ENCODE results near the gene TMOD3.
"Not testable (repeated sequence)": the region's sequence is repeated elsewhere in the genome, so short reads cannot be mapped to it uniquely, and the experiment has no call there.

The TMOD3 gene

DNA sequence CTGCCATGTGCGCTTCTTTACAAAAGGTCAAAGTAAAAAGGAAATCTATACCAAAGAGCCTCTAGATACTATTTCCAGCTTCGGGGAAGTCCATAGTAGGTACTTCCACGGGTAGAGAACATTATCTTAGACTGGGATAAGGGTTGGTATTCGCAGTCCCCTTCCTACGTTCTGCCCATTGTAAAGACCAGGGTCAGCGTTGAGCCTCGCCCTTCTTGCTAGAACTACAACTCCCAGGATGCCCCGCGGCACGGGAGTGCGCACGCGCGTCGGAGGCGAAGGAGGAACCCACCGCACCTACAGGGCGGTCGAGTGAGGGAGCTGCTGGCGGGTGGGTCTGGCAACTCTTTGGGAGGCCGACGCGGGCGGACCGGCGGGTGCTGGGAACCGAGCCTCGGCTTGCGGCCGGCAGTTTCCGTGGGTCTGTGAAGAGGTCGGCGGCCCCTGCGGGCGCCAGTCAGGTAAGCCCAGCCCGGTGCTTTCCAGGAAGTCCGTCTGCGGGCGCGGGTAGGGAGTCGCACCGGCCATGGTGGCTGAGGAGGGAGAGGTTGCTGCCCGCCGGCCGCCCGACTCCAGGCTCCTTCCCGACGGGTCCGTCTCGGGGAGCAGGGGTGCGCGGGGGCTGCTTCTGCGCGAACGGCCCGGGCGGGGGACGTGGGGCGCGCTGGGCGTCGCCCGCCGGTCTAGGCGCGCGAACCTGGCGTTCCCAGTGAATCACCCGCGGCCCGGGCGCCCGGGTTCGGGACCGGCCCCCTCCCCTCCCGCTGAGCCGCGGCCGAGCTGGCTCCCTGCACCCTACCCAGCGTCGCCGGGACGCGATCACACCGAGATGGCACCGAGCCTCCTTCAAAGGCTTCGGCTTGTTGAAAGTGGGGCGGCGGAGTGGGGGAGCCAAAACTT lies at the start of gene TMOD3:
TMOD3 (plus strand) TSS at position 278 of the 900 bp plus-strand sequence. CDS start 33,232 bp downstream, outside the sequence.
- DNase-seq, result peak; percentile 53

DNA sequence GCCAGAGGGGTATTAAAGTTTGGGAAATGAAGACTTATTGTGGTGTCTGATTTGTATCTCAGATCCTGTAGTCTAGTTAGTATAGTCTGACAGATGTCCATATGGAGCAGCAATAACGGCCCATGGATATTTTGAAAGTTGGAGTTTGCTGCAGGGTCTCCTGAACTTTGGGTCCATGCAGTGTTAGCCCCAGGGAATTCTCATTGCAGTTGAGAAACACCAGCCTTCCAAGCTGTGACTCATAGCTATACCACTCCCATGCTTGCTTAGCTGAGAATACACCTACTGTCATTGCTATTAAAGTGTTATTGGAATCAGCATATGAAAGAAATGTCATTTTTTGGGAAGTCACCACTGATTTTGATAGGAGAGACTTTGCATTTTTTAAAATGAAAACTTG lies 48.8 kb upstream of the TMOD3 start:
- no peak for DNase-seq

DNA sequence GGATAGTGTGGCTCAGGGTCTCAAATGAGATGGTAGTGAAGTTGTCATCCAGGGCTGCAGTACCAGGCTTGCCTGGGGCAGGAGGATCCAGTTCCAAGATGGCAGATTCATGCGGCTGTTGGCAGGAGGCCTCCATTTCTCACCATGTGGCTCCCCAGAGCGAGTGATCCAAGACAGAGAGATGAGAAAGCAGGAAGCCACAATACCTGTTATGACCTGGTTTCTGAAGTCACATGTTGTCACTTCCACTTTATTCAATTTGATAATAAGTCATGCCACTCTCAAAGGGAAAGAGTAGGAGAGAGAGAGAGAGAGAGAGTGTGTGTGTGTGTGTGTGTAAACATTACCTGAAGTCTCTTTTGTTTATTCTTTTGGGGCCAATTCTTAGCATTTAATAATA lies 47.9 kb upstream of the TMOD3 start:
- DNase-seq, result no peak

DNA sequence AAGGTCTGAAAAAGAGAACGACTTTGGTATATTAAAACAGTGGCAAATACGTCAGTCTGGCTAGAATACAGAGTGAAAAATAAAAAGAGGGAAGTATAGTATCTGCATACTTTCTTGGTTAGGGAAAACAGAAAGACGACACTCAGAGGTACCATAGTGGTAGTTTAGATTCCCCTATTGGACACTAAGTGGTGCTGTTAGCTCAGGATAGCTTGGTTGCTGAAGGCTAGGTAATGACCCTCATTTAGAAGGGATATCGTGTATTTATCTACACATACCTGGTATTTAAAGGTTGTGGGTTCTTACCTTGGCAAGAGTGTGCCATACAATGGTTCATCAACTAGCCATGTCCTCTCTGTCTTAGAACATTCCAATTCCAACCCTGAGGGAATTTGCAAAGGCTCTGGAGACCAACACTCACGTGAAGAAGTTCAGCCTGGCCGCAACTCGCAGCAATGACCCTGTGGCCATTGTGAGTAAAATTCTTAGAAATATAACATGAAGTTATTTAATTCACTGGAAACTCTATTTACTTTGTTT lies 47.0 kb upstream of the TMOD3 start:
- no peak for DNase-seq

DNA sequence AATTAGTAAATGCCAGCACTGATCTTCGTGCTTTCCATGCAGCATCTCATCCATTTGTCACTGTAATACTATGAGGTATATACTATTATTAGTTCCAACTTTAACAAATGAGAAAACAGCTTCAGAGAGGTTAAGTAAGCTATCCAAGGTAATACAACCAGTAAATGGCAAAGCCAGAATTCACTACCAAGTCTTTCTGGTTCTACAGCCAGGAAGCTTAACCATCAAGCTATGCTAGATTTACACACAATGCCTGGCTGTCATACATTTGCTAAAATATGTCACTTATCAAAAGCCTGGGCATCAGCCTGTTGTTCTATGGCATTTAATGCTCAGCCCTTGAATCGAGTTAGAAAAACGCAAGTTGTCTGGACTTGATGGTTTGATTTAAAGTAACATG lies 45.5 kb upstream of the TMOD3 start:
- DNase-seq, result no peak

DNA sequence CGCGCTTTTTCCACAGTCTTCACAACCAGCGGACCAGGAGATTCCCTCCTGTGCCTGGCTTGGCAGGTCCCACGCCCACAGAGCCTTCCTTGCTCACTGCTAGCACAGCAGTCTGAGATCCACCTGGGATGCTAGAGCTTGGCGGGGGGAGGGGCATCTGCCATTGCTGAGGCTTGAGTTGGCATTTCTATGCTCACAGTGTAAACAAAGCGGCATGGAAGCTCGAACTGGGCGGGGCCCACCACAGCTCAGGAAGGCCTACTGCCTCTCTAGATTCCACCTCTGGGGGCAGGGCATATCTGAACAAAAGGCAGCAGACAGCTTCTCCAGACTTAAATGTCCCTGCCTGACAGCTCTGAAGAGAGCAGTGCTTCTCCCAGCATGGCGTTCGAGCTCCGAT lies 42.3 kb upstream of the TMOD3 start:
- not testable (repeated sequence) for DNase-seq

DNA sequence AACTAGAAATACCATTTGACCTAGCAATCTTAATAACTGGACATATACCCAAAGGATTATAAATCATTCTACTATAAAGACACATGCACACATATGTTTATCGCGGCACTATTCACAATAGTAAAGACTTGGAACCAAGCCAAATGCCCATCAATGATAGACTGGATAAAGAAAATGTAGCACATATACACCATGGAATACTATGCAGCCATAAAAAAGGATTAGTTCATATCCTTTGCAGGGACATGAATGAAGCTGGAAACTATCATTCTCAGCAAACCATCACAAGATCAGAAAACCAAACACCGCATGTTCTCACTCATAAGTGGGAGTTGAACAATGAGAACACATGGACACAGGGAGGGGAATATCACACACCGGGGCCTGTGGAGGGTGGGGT lies 37.0 kb upstream of the TMOD3 start:
- not testable (repeated sequence) for DNase-seq

DNA sequence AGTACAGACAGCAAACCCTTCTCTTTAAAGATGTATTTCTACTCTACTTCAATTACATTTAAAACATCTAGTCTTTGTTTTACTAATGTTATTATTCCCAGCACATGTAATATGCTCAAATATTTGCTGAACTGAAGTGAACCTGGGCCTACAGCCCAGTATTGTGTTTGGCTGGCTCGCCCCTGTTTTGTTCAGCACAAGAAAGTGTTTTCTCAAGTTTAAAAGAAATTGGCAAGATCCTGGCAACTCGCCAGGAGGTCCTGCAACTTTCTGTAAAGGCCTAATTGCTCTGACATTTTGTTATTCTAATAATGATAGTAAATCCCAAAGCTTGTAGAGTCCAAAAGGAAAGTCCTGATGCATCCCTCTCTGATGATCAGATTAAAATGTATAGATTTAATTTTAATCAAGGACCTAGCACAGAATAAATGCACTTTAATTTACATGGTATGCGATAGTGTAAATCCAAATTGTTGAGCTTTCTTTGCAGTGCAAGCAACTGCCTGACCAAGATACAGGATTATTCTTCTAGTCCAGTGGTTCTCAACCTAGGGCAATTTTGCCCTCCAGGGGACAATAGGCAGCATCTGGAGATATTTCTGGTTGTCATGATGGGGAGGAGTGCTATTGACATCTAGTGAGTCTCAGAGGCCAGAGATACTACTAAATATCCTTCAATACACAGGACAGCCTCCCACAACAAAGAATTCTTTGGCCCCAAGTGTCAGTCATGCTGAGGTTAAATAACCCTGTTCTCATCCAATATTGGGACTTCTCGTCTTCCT lies 35.7 kb upstream of the TMOD3 start:
- no peak for DNase-seq

DNA sequence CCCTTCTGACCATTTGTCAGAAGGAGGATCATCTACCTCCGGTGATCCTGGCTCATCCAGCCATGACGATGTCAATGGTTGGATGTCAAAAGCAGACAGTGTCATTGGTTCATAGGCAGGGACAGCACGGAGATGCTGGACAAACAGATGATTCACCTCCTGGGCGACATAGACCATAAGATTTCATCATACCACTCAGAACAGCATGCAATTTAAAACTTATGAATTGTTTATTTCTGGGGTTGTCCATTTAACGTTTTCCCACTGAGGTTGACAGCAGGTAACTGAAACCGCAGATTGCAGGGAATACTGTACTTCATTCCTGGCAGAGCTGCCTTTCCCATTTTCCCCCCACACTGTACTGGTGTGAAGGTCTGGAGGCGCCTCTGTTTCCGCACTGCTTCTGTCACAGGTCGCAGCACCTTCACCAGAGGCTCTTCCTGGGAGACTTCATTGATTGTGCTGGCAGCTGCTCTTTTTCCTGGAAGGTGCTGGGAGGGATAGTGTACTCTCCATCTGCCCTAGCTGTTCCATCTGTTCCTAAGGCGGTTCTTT lies 32.5 kb upstream of the TMOD3 start:
- DNase-seq, result no peak

DNA sequence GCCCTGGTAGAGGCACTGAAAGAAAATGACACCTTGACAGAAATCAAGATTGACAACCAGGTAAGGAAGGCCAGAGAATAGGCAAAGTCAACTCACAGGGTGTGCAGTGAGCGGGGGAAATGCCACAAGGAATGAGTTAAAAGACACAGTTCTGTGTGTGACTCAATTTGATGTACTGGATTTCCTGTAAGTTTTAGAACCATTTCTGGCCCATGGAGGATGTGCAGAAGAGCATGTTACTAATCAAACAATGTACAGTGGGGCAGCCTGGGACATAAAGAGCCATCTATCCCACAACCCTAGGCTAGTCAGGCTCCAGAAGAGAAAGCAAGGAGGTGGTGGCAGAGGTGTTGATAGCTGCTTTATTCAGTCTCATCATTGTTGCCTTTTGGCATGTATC lies 31.2 kb upstream of the TMOD3 start:
- no peak for DNase-seq

DNA sequence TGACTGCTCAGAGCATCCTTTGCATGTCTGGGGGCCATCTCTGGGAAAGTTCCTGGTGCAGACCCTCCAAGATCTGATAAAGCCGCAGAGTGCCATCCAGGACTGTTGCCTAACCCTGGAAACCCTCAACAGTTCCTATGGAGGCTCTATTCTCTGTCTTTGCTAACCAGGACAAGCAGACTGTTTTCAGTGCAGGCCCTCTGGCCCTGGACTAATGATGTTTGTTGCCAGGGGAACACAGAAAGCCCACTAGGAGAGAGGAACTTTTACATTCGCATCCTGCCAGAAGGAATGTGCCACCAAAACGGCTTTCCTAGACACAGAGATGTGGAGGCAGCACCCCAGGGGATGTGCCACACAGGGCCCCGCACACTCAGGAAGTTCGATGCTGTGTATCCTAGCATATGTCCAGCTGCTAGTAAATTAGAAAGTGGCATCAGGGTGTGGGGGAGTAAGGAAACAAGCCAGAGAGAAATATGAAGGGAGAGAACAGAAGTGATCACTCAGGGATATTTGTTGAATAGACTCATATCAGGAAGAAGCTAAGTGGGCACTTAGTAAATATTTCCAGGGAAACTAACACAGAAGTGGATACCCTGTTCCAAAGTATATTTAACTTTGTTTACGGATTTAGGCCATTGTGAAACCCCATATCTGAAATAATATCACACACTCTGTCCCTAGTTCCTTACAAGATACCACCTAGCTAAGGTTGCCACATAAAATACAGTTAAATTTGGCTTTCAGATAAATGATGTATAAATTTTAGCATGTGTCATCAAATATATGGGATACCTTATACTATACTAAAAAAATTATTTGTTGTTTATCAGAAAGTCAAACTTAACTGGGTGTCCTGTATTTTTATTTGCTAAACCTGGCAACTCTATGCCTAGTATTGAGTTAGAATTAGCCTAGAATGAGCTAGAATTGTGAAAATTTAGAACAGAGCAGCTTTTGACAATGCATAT lies 29.9 kb upstream of the TMOD3 start:
- no peak for DNase-seq

DNA sequence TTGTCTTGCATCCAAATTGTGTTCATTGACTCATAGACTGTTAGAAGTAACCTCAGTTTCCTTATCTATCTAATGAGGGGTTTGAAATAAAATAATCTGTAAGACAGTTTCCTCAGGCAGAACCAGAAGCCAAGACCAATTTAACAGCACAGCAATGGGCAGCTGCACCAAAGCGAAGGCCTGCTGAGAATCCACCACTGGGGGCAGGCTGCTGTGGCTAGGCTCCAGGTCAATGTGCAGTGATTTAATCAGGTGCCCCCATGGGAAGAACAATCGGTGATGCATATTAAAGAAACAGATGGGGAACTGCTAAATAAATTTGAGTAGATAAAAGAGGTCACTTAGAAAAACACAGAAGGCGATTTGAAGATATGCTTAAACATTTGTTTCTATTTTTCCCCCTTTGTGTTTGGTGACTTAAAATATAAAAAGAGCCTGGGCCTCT lies 28.0 kb upstream of the TMOD3 start:
- no peak for DNase-seq

DNA sequence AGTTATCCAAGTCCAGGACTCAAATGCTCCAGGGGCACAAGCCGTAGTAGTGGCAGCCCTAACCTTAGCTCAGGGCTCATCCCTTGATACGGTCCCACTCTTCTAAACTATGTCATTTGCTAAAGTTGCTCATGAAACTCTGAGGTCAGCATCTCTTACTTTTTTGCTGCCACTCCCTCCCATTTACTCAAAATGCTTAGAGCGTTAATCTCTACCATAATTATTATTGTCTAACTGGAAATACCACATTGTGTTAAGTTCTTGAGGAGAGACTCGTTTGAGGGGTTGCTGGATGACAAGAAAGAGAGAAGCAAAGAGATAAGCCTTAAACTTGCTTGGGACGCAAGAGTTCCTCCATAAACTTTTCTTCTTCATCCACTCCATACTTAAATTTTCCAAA lies 26.9 kb upstream of the TMOD3 start:
- DNase-seq, result no peak

DNA sequence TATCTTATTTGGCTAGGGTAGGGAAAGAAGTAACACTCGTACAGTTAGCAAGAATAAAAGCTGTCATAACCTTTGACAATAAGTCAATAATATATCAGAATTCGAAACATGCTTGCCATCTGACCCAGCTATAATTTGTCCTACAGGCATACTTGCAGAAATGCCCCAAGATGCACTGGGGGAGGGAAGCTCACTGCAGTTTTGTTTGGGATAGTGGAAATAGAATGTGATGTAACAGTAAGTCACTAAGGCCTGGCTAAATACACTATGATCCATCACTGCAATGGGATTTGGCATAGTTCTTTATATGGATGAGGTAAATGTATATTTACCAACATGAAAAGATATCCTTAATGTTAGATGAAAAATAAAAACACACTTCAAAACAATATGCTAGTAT lies 25.5 kb upstream of the TMOD3 start:
- DNase-seq, result no peak

DNA sequence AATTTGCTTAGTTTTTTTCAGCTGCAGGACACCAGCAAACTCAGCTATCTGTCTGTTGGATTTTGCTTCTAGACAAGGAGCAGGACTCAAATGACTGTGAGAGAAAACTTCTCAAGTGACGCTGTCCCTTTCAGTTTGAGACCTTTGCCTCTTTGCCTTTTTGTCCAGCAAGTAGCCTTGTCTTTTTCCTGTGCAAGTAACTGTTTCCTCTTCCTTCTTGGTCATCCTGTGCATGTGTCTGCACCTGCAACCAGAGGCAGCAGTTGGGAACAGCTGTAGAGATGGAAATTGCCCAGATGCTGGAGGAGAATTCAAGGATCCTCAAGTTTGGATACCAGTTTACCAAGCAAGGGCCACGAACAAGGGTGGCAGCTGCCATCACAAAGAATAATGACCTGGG lies 23.3 kb upstream of the TMOD3 start:
- DNase-seq, result no peak

DNA sequence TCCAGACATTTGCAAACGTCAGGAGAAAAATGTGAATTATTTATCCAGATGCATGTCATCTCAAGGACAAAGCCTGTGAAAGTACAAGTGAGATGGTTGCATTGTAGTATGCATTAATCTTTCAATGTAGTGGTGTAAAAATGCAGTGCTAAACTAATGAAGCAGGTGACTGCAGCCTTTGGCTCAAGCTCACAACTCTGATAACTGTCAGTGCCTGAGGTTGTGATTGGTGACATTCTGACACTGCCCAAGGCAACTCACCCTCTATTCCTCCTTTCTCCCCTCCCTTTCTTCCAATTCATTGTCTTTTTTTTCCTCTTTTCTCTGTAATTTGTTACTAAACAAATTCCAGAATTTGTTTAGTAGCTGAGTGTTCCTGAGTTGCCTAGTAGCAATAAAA lies 20.0 kb upstream of the TMOD3 start:
- DNase-seq, result no peak

DNA sequence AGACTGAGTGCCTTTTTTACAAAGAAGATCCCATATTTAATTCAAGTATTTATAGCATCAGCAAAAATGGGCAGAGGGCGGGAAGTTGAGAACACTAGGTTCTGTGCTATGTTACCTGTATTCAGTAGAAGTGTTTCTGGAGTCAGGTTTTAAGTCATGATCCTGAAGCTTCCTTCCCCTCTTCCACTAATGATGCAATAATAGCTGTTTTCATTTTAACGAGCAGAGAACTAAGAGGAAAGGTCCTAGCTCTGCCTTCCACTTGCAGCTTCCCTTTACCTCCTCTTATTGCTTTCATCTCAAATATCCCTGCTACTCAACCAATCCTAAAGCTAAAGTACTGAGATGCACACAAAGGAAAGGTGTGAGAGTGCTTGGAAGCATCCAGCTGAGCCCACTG lies 16.9 kb upstream of the TMOD3 start:
- no peak for DNase-seq

DNA sequence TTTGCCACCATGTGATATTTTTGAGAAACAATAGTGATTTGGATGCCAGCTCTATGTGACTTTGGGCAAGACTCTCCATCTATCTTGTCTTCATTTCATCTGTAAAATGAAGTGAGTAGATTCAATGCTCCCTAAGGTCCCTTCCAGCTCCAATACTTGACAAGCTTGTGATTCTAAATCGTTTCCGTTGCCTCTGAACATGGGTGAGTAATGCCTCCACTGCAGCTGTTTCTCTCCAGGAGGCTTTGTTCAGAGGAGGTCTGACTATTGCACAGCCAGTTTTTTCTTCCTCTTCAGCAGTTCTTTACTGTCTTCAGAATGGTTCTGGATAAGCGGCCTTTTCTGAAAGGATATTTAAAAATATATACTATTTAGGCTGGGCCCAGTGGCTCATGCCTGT lies 14.8 kb upstream of the TMOD3 start:
- no peak for DNase-seq

DNA sequence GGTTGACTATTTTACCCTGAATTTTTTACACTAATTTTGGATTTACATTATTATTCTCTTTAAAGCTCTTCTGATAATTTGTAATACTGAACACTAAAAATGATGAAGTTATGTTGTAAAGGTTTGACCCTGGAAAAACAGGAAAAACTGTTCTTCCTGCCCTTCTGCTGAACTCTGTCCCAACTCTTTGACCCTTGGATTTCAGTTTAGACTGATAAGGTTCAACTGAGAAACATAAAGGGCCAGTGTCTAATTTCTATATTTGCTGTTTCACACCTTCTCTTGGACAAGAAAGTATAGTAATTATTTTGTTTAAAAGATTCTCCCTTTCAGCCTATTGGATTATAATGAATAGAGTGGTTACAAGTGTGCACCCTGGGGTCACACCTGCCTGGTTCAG lies 12.8 kb upstream of the TMOD3 start:
- DNase-seq, result no peak

DNA sequence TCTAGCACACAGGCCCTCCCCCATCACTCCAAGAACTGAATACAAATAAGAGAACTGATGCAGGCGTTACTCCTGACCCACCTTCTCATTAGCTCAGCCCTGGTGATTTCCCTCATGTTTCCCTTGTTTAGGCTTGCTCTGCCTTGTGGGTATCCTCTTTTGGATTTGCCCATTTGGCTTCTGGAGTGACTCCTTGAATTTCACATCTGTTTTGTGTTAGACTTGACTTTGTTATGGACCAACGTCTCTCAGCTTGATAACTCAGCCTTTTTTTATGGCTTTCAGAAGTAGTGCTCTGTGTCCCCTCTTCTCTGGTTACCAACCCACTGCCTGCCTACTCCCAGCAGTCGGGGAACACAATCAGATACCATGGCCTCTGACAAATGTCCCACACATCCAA lies 11.3 kb upstream of the TMOD3 start:
- DNase-seq, result no peak

DNA sequence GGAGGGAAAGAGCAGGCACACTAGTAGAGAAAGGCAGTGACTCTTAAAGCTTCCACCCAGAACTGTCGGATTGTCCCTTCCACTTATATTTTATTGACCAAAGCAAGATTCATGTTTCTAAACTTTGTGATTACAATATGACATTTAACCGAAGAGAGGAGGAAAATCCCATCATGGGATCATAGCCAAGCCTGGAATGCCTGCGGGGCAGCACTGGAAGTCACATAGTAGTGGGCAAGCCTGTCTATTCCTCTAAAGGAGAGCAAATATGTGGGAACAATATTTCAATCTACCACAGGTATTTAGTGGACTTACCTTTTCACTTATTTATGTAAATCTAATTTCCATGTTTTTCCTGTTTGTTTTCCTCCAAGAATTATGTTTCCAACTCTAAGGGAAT lies 3.8 kb upstream of the TMOD3 start:
- no peak for DNase-seq

DNA sequence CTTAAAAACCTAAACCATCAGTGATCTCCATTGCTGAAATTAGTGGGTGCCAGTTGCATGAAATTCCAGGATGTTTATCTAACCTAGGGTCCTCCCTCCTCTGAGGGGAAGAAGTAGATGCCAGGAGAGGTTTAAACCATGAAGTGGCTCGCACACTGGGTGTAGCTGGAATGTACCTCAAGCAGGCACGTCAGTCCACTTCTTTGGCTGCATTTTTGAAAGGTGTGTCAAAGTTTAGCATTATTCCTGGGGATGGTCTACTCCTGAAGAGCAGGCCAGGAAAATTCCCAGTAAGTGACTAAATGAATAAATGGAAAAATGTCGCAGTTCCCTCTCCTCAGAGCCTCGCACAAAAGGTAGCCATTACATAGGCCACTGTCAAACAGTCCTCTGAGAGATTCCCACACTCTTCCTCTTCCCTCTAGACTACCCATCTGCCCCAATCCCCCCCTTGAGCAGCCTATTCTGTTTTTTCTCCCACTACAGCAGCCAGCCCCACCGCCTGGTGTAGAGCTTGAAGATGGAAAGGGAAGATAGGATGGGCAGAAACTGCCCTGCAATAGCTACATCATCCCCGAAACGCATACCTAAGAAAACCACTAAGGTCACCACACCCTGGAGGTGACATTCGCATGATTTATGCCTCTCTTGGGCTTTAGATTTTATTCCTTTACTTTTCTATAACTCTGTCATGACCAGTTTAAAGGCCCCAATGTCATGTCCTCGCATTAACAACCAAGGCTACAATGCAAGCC lies 655 bp upstream of the TMOD3 start:
- DNase-seq, result no peak

Measured in NCI-H1105 (cell line).